GM23248 (cell line): ENCODE measurements around the gene MYZAP.

Experiments
- EZH2 ChIP-seq: fragments of 200-600 bp; sonication (generic); IDR thresholded peaks from 2 replicates; pipeline ENCODE4 v1.6.1; 2018; ENCODE audit warnings: antibody characterized with exemption, mild to moderate bottlenecking; ENCODE audit not compliant: insufficient read depth, poor library complexity, severe bottlenecking
- EZH2phosphoT487 ChIP-seq: fragments of 200-600 bp; sonication (generic); IDR thresholded peaks from 2 replicates; pipeline ENCODE4 v1.6.1; 2018; ENCODE audit warnings: antibody characterized with exemption, moderate library complexity, mild to moderate bottlenecking, low read depth; ENCODE audit not compliant: insufficient read depth

DNA sequence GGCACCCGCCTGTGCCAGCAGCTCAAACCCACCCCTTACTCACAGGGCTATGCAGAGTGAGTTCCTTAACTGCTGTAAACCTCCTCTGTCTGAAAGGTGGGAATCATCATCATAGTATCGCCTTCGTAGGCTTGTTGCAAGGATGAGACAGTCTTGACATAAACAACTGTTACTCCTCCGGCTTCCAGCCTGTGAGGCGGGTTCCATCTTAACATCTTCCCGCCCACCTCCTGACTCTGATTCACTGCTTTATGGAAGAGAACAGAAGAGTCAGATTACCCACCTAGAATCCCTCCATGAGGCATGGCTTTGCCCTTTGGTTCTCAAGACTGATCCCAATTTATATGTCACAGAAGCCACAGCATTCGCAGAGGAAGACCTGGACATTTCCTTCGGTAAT is 136.7 kb downstream of the MYZAP start:
- no peak for TF ChIP-seq EZH2
- no peak for TF ChIP-seq EZH2phosphoT487
